Activated T-cell treated with anti-CD3 and anti-CD28 coated beads, Interleukin-2, amount 50 U/mL, for 72 hours (primary cell): ENCODE data around the gene SEC14L1. TPM values are rescaled to one million over a fixed set of nuclear protein-coding genes. Genes with fewer than 3 reads are reported as not detected.

Experiments
- ATAC-seq, 2 donors: fragments of 150-1000 bp; cut with Tn5 transposase; replicated peaks in 1 of 2; 2 replicates each; pipeline ENCODE4 v1.10.0; 2021; ENCODE audit warnings: moderate library complexity in 2 of 2, mild to moderate bottlenecking in 1 of 2
- DNase-seq, 2 donors: peaks; one replicate each; pipeline ENCODE4 v3.0.0; 2021 to 2022; ENCODE audit warnings: mixed read lengths in 1 of 2
- H3K27ac Mint-ChIP-seq: one replicate; pipeline ENCODE4 v1.8.0; 2022; ENCODE audit warnings: mild to moderate bottlenecking, moderate library complexity, mixed read lengths
- H3K27me3 Mint-ChIP-seq: one replicate; pipeline ENCODE4 v1.8.0; 2022; ENCODE audit warnings: low read depth, mixed read lengths
- H3K36me3 Mint-ChIP-seq, 2 donors: one replicate each; pipeline ENCODE4 v1.8.0; 2022; ENCODE audit warnings: mixed read lengths in 2 of 2, mild to moderate bottlenecking in 1 of 2; ENCODE audit not compliant: insufficient read depth in 2 of 2
- H3K4me1 Mint-ChIP-seq: one replicate; pipeline ENCODE4 v1.8.0; 2022; ENCODE audit warnings: low read depth, mixed read lengths
- H3K4me3 Mint-ChIP-seq, 2 donors: one replicate each; pipeline ENCODE4 v1.8.0; 2022; ENCODE audit warnings: mild to moderate bottlenecking in 2 of 2, mixed read lengths in 2 of 2, moderate library complexity in 2 of 2
- H3K9me3 Mint-ChIP-seq, 2 donors: one replicate each; pipeline ENCODE4 v1.8.0; 2022; ENCODE audit warnings: mixed read lengths in 2 of 2
- total RNA-seq, 2 donors: library from RNA; stranded (reverse); gene quantifications; one replicate each; pipeline ENCODE4 v1.2.3, GENCODE V29; 2022

Gene SEC14L1
- total RNA-seq, 2 donors from 2014 or later = 175 to 204 TPM

- H3K9me3 Mint-ChIP-seq = no peaks in the 10 kb centered on the region
- H3K4me3 Mint-ChIP-seq = no peak overlapping the region
- no peaks in the 10 kb centered on the region for H3K36me3 Mint-ChIP-seq
- ATAC-seq (no peak), DNase-seq (no peak)
- H3K27ac Mint-ChIP-seq = no peak overlapping the region
- H3K27me3 Mint-ChIP-seq = no peaks in the 10 kb centered on the region
- H3K4me1 Mint-ChIP-seq = peaks cover 44% of the 10 kb centered on the region
Observed at GRCh38 chr17:77124192-77124889, 16.4 kb upstream of the SEC14L1 start.

- ATAC-seq = no peak
- H3K27me3 Mint-ChIP-seq = no peaks in the 10 kb centered on the region
- H3K4me3 Mint-ChIP-seq = no peak overlapping the region
- peaks cover 51% of the 10 kb centered on the region for H3K4me1 Mint-ChIP-seq
- DNase-seq = no peak
- H3K27ac Mint-ChIP-seq = no peak overlapping the region
- no peaks in the 10 kb centered on the region for H3K9me3 Mint-ChIP-seq
- no peaks in the 10 kb centered on the region for H3K36me3 Mint-ChIP-seq
Observed at GRCh38 chr17:77125432-77125901, 15.3 kb upstream of the SEC14L1 start.

GRCh38 chr17:77126519-77126918, 14.2 kb upstream of the SEC14L1 start:
- no peak for ATAC-seq

GRCh38 chr17:77127735-77128361, 12.9 kb upstream of the SEC14L1 start:
- peaks cover 36% of the 10 kb centered on the region for H3K4me1 Mint-ChIP-seq
- H3K36me3 Mint-ChIP-seq = no peaks in the 10 kb centered on the region
- ATAC-seq (peak; percentile 95 to 97), DNase-seq (peak; percentile 79 to 83)
- H3K4me3 Mint-ChIP-seq = peak overlapping the region; percentile 75 to 81
- H3K9me3 Mint-ChIP-seq = no peaks in the 10 kb centered on the region
- H3K27ac Mint-ChIP-seq = peak overlapping the region; percentile 72
- H3K27me3 Mint-ChIP-seq = no peaks in the 10 kb centered on the region

More at GRCh38 chr17:77126519-77126918, 14.2 kb upstream of the SEC14L1 start:
- H3K9me3 Mint-ChIP-seq = no peaks in the 10 kb centered on the region
- H3K27me3 Mint-ChIP-seq = no peaks in the 10 kb centered on the region
- H3K4me1 Mint-ChIP-seq = peaks cover 50% of the 10 kb centered on the region
- no peak overlapping the region for H3K4me3 Mint-ChIP-seq
- no peak for DNase-seq
- H3K36me3 Mint-ChIP-seq = no peaks in the 10 kb centered on the region
- H3K27ac Mint-ChIP-seq = no peak overlapping the region

- H3K36me3 Mint-ChIP-seq = no peaks in the 10 kb centered on the region
- no peaks in the 10 kb centered on the region for H3K27me3 Mint-ChIP-seq
- peaks cover 35% of the 10 kb centered on the region for H3K4me1 Mint-ChIP-seq
- peak overlapping the region; percentile 73 for H3K27ac Mint-ChIP-seq
- DNase-seq (no peak), ATAC-seq (no peak)
- H3K4me3 Mint-ChIP-seq = peak overlapping the region; percentile 47 to 60
- H3K9me3 Mint-ChIP-seq = no peaks in the 10 kb centered on the region
Observed at GRCh38 chr17:77128896-77129567, 11.7 kb upstream of the SEC14L1 start.

- Mint-ChIP-seq H3K9me3 (no peaks in the 10 kb centered on the region), H3K36me3 (no peaks in the 10 kb centered on the region), H3K27me3 (no peaks in the 10 kb centered on the region), H3K4me3 (peak overlapping the region; percentile 47 to 55), H3K4me1 (peaks cover 30% of the 10 kb centered on the region), H3K27ac (peak overlapping the region; percentile 73)
- ATAC-seq (no peak), DNase-seq (no peak)
Observed at GRCh38 chr17:77129568-77130301, 11.0 kb upstream of the SEC14L1 start.

- no peak overlapping the region for H3K27ac Mint-ChIP-seq
- H3K36me3 Mint-ChIP-seq = no peaks in the 10 kb centered on the region
Observed at GRCh38 chr17:77130525-77130924, 10.2 kb upstream of the SEC14L1 start.

GRCh38 chr17:77131904-77132303, 8.9 kb upstream of the SEC14L1 start:
- Mint-ChIP-seq H3K9me3 (peaks cover 0 to 6% of the 10 kb centered on the region in 2 donors), H3K4me3 (no peak overlapping the region), H3K27ac (no peak overlapping the region), H3K4me1 (peaks cover 30% of the 10 kb centered on the region), H3K27me3 (no peaks in the 10 kb centered on the region), H3K36me3 (peaks cover 4 to 6% of the 10 kb centered on the region in 2 donors)
- DNase-seq = no peak
- ATAC-seq = no peak

More at GRCh38 chr17:77130525-77130924, 10.2 kb upstream of the SEC14L1 start:
- H3K4me1 Mint-ChIP-seq = peaks cover 30% of the 10 kb centered on the region
- DNase-seq (no peak), ATAC-seq (no peak)
- H3K4me3 Mint-ChIP-seq = no peak overlapping the region
- no peaks in the 10 kb centered on the region for H3K9me3 Mint-ChIP-seq
- no peaks in the 10 kb centered on the region for H3K27me3 Mint-ChIP-seq

- Mint-ChIP-seq H3K4me1 (peaks cover 30% of the 10 kb centered on the region), H3K4me3 (no peak overlapping the region), H3K9me3 (peaks cover 2 to 8% of the 10 kb centered on the region in 2 donors), H3K36me3 (peaks cover 6 to 12% of the 10 kb centered on the region in 2 donors), H3K27ac (peak overlapping the region; percentile 52), H3K27me3 (no peaks in the 10 kb centered on the region)
- DNase-seq (no peak), ATAC-seq (no peak)
Observed at GRCh38 chr17:77132411-77133086, 8.2 kb upstream of the SEC14L1 start.

GRCh38 chr17:77133087-77133638, 7.6 kb upstream of the SEC14L1 start:
- no peaks in the 10 kb centered on the region for H3K27me3 Mint-ChIP-seq
- peaks cover 6 to 12% of the 10 kb centered on the region in 2 donors for H3K9me3 Mint-ChIP-seq
- H3K4me3 Mint-ChIP-seq = no peak overlapping the region
- ATAC-seq (no peak), DNase-seq (no peak)
- H3K36me3 Mint-ChIP-seq = peaks cover 12 to 18% of the 10 kb centered on the region in 2 donors
- peaks cover 30% of the 10 kb centered on the region for H3K4me1 Mint-ChIP-seq
- H3K27ac Mint-ChIP-seq = peak overlapping the region; percentile 52

- ATAC-seq = no peak
- peak overlapping the region; percentile 61 for H3K27ac Mint-ChIP-seq
- H3K4me1 Mint-ChIP-seq = peaks cover 32% of the 10 kb centered on the region
- no peak overlapping the region for H3K4me3 Mint-ChIP-seq
- peaks cover 6 to 12% of the 10 kb centered on the region in 2 donors for H3K9me3 Mint-ChIP-seq
- no peak for DNase-seq
- H3K36me3 Mint-ChIP-seq = peaks cover 16 to 26% of the 10 kb centered on the region in 2 donors
- H3K27me3 Mint-ChIP-seq = no peaks in the 10 kb centered on the region
Observed at GRCh38 chr17:77136420-77136767, 4.4 kb upstream of the SEC14L1 start.

- Mint-ChIP-seq H3K27ac (no peak overlapping the region), H3K9me3 (peaks cover 6 to 12% of the 10 kb centered on the region in 2 donors), H3K36me3 (peaks cover 18 to 31% of the 10 kb centered on the region in 2 donors), H3K27me3 (no peaks in the 10 kb centered on the region), H3K4me3 (no peak overlapping the region), H3K4me1 (peaks cover 38% of the 10 kb centered on the region)
- ATAC-seq (no peak), DNase-seq (no peak)
Observed at GRCh38 chr17:77137111-77137510, 3.7 kb upstream of the SEC14L1 start.
